ENCODE data around the gene PCDHB7. TPM values are rescaled to one million over a fixed set of nuclear protein-coding genes. Genes with fewer than 3 reads are reported as not detected.
"Not testable (repeated sequence)": the region's sequence is repeated elsewhere in the genome, so short reads cannot be mapped to it uniquely, and the experiment has no call there.

PCDHB7 gene
- total RNA-seq, 1 donor from 2014 or later = 1.1 TPM

- H3K27me3 Mint-ChIP-seq (ENCODE audit: low read depth) = no peaks in the 10 kb centered on the region
- no peak within 1 kb of the TSS for H3K4me3 Mint-ChIP-seq (ENCODE audit: unreplicated experiment)
- peak; percentile 29 for TF ChIP-seq CTCF (IDR thresholded peaks at IDR 0.05)
- H3K9me3 Mint-ChIP-seq (ENCODE audit: low read depth) = peaks cover 62% of the 10 kb centered on the region
- no peaks in the 10 kb centered on the region for H3K4me1 Mint-ChIP-seq (ENCODE audit: low read depth)
- DNase-seq (ENCODE audit: low spot score) = no peak
- peaks cover 23% of the 10 kb centered on the region for H3K36me3 Mint-ChIP-seq (ENCODE audit: low read depth)
- H3K27ac Mint-ChIP-seq (ENCODE audit: unreplicated experiment) = no peak within 1 kb of the TSS
These were observed 27.2 kb downstream of the PCDHB7 start, which contains the start of gene PCDHB11 for GRCh38 chr5:141199359-141200235. Gene PCDHB11 (plus strand): TSS chr5:141199627. CDS start chr5:141199775, 148 bp downstream.

- H3K27ac Mint-ChIP-seq (ENCODE audit: unreplicated experiment); DNase-seq (ENCODE audit: low spot score); H3K27me3 Mint-ChIP-seq (ENCODE audit: low read depth); H3K4me1 Mint-ChIP-seq (ENCODE audit: low read depth); H3K4me3 Mint-ChIP-seq (ENCODE audit: unreplicated experiment): not testable (repeated sequence)
- H3K9me3 Mint-ChIP-seq (ENCODE audit: low read depth) = peaks cover 66% of the 10 kb centered on the region
- H3K36me3 Mint-ChIP-seq (ENCODE audit: low read depth) = peaks cover 24% of the 10 kb centered on the region
These were observed 28.7 kb downstream of the PCDHB7 start for GRCh38 chr5:141201126-141201525.

- DNase-seq (ENCODE audit: low spot score); H3K27me3 Mint-ChIP-seq (ENCODE audit: low read depth); H3K27ac Mint-ChIP-seq (ENCODE audit: unreplicated experiment); H3K4me1 Mint-ChIP-seq (ENCODE audit: low read depth); H3K4me3 Mint-ChIP-seq (ENCODE audit: unreplicated experiment): not testable (repeated sequence)
- Mint-ChIP-seq H3K36me3 (ENCODE audit: low read depth) (peaks cover 21% of the 10 kb centered on the region), H3K9me3 (ENCODE audit: low read depth) (peaks cover 65% of the 10 kb centered on the region)
These were observed 29.2 kb downstream of the PCDHB7 start for GRCh38 chr5:141201646-141202045.

- Mint-ChIP-seq H3K27ac (ENCODE audit: unreplicated experiment) (no peak within 1 kb of the TSS), H3K27me3 (ENCODE audit: low read depth) (no peaks in the 10 kb centered on the region), H3K36me3 (ENCODE audit: low read depth) (peaks cover 10% of the 10 kb centered on the region), H3K4me3 (ENCODE audit: unreplicated experiment) (peak within 1 kb of the TSS; percentile 51), H3K9me3 (ENCODE audit: low read depth) (peaks cover 68% of the 10 kb centered on the region), H3K4me1 (ENCODE audit: low read depth) (no peaks in the 10 kb centered on the region)
- DNase-seq (ENCODE audit: low spot score) = no peak
- TF ChIP-seq CTCF (IDR thresholded peaks at IDR 0.05) = peak; percentile 16
These were observed 36.0 kb downstream of the PCDHB7 start, which contains the start of gene PCDHB12 for GRCh38 chr5:141208478-141208877. Gene PCDHB12 (plus strand): TSS chr5:141208719. CDS start chr5:141208908, 189 bp downstream.

GRCh38 chr5:141210281-141210680 is 37.8 kb downstream of the PCDHB7 start:
- Mint-ChIP-seq H3K36me3 (ENCODE audit: low read depth) (peaks cover 18% of the 10 kb centered on the region), H3K9me3 (ENCODE audit: low read depth) (peaks cover 73% of the 10 kb centered on the region)
- H3K4me3 Mint-ChIP-seq (ENCODE audit: unreplicated experiment); DNase-seq (ENCODE audit: low spot score); H3K4me1 Mint-ChIP-seq (ENCODE audit: low read depth); H3K27ac Mint-ChIP-seq (ENCODE audit: unreplicated experiment); H3K27me3 Mint-ChIP-seq (ENCODE audit: low read depth): not testable (repeated sequence)

GRCh38 chr5:141210849-141211248 is 38.4 kb downstream of the PCDHB7 start:
- H3K27ac Mint-ChIP-seq (ENCODE audit: unreplicated experiment); H3K27me3 Mint-ChIP-seq (ENCODE audit: low read depth); H3K4me1 Mint-ChIP-seq (ENCODE audit: low read depth); DNase-seq (ENCODE audit: low spot score); H3K4me3 Mint-ChIP-seq (ENCODE audit: unreplicated experiment): not testable (repeated sequence)
- H3K9me3 Mint-ChIP-seq (ENCODE audit: low read depth) = peaks cover 70% of the 10 kb centered on the region
- peaks cover 17% of the 10 kb centered on the region for H3K36me3 Mint-ChIP-seq (ENCODE audit: low read depth)

- H3K4me1 Mint-ChIP-seq (ENCODE audit: low read depth); H3K27ac Mint-ChIP-seq (ENCODE audit: unreplicated experiment); H3K27me3 Mint-ChIP-seq (ENCODE audit: low read depth); DNase-seq (ENCODE audit: low spot score): not testable (repeated sequence)
- H3K9me3 Mint-ChIP-seq (ENCODE audit: low read depth) = peaks cover 63% of the 10 kb centered on the region
- H3K4me3 Mint-ChIP-seq (ENCODE audit: unreplicated experiment) = peak within 1 kb of the TSS; percentile 36
- peaks cover 19% of the 10 kb centered on the region for H3K36me3 Mint-ChIP-seq (ENCODE audit: low read depth)
- TF ChIP-seq CTCF (IDR thresholded peaks at IDR 0.05) = peak; percentile 31
These were observed 41.4 kb downstream of the PCDHB7 start, which contains the start of gene PCDHB13 for GRCh38 chr5:141213656-141214339. Gene PCDHB13 (plus strand): TSS chr5:141213919. CDS start chr5:141214124, 205 bp downstream.

- H3K4me1 Mint-ChIP-seq (ENCODE audit: low read depth); H3K4me3 Mint-ChIP-seq (ENCODE audit: unreplicated experiment); H3K27me3 Mint-ChIP-seq (ENCODE audit: low read depth); DNase-seq (ENCODE audit: low spot score); H3K27ac Mint-ChIP-seq (ENCODE audit: unreplicated experiment): not testable (repeated sequence)
- H3K9me3 Mint-ChIP-seq (ENCODE audit: low read depth) = peaks cover 63% of the 10 kb centered on the region
- peaks cover 22% of the 10 kb centered on the region for H3K36me3 Mint-ChIP-seq (ENCODE audit: low read depth)
These were observed 42.1 kb downstream of the PCDHB7 start for GRCh38 chr5:141214583-141214982.

- peaks cover 66% of the 10 kb centered on the region for H3K9me3 Mint-ChIP-seq (ENCODE audit: low read depth)
- H3K27ac Mint-ChIP-seq (ENCODE audit: unreplicated experiment); H3K27me3 Mint-ChIP-seq (ENCODE audit: low read depth); H3K4me3 Mint-ChIP-seq (ENCODE audit: unreplicated experiment); H3K4me1 Mint-ChIP-seq (ENCODE audit: low read depth); DNase-seq (ENCODE audit: low spot score): not testable (repeated sequence)
- H3K36me3 Mint-ChIP-seq (ENCODE audit: low read depth) = peaks cover 24% of the 10 kb centered on the region
These were observed 43.1 kb downstream of the PCDHB7 start for GRCh38 chr5:141215504-141215903.
